OCI-LY3 (cell line): ENCODE results near the gene NDUFS6.

Experiments
- H2AFZ ChIP-seq: fragments of 200-600, 300-600 bp; shearing (Covaris generic); 2 replicates; pipeline ENCODE4 v1.6.0; 2014; ENCODE audit warnings: antibody characterized with exemption, low read depth, low read length
- H3K27ac ChIP-seq: fragments of 200-600, 300-600 bp; sonication (generic); 2 replicates; pipeline ENCODE4 v1.5.1; 2014; ENCODE audit warnings: mild to moderate bottlenecking, low read length, moderate library complexity, mixed read lengths
- H3K27me3 ChIP-seq: fragments of 200-600, 300-600 bp; sonication (generic); 2 replicates; pipeline ENCODE4 v1.6.1; 2014; ENCODE audit warnings: low read depth, low read length, mixed read lengths
- H3K36me3 ChIP-seq: fragments of 200-600, 300-600 bp; sonication (generic); replicated peaks from 2 replicates; pipeline ENCODE3; 2014; ENCODE audit warnings: low read depth, low read length, mixed read lengths
- H3K4me1 ChIP-seq: fragments of 300-600, 200-600 bp; sonication (generic); 2 replicates; pipeline ENCODE4 v1.6.1; 2014; ENCODE audit warnings: low read length, mixed read lengths
- H3K4me2 ChIP-seq: fragments of 200-600, 300-600 bp; sonication (generic); 2 replicates; pipeline ENCODE4 v1.6.1; 2014; ENCODE audit warnings: low read length, mixed read lengths
- H3K4me3 ChIP-seq: fragments of 300-600, 200-600 bp; sonication (generic); 2 replicates; pipeline ENCODE4 v1.5.1; 2014; ENCODE audit warnings: antibody characterized with exemption, mild to moderate bottlenecking, low read length, moderate library complexity
- H3K79me2 ChIP-seq: fragments of 300-600, 200-600 bp; shearing (Covaris generic); 2 replicates; pipeline ENCODE4 v1.6.1; 2014; ENCODE audit warnings: mild to moderate bottlenecking, low read length, mixed read lengths
- H3K9ac ChIP-seq: fragments of 300-600, 200-600 bp; shearing (Covaris generic); 2 replicates; pipeline ENCODE4 v1.6.0; 2014; ENCODE audit warnings: mild to moderate bottlenecking, low read length, moderate library complexity
- H3K9me3 ChIP-seq: fragments of 200-600, 300-600 bp; shearing (Covaris generic); 2 replicates; pipeline ENCODE4 v1.6.1; 2014; ENCODE audit warnings: low read length, mixed read lengths; ENCODE audit not compliant: insufficient read depth
- H4K20me1 ChIP-seq: fragments of 200-600, 300-600 bp; sonication (generic); 2 replicates; pipeline ENCODE4 v1.6.1; 2016; ENCODE audit warnings: low read length, mixed read lengths; ENCODE audit not compliant: insufficient read depth
- EZH2phosphoT487 ChIP-seq: fragments of 200-600 bp; shearing (Covaris generic); IDR thresholded peaks from 2 replicates; pipeline ENCODE4 v1.6.1; 2018; ENCODE audit warnings: antibody characterized with exemption, mixed run types, low read depth
- TF ChIP-seq, protein P1 (sequence below): fragments of 200-600, 300-600 bp; sonication (generic); IDR thresholded peaks from 2 replicates; pipeline ENCODE4 v1.5.1; 2014; ENCODE audit warnings: antibody characterized with exemption, low read length, low read depth

The NDUFS6 gene

DNA sequence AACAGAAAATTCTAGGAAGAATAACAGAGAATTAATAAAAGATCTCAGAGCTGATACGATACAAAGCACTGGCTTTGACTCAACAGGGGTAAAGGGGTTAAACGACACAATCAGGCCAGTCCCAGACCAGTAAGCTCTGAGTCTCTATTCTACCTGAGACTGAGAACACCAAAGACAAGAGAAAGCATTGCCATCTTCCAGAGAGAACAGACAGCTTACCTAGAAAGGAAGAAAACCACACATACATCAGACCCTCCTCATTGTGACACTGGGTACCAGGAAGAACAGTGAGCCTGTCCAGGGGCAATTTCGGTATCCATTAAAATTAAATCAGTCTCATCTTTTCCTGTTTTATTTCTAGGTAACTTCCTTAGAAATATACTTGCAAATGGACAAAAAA lies 42.6 kb upstream of the NDUFS6 start:
- TF ChIP-seq, protein P1, sequence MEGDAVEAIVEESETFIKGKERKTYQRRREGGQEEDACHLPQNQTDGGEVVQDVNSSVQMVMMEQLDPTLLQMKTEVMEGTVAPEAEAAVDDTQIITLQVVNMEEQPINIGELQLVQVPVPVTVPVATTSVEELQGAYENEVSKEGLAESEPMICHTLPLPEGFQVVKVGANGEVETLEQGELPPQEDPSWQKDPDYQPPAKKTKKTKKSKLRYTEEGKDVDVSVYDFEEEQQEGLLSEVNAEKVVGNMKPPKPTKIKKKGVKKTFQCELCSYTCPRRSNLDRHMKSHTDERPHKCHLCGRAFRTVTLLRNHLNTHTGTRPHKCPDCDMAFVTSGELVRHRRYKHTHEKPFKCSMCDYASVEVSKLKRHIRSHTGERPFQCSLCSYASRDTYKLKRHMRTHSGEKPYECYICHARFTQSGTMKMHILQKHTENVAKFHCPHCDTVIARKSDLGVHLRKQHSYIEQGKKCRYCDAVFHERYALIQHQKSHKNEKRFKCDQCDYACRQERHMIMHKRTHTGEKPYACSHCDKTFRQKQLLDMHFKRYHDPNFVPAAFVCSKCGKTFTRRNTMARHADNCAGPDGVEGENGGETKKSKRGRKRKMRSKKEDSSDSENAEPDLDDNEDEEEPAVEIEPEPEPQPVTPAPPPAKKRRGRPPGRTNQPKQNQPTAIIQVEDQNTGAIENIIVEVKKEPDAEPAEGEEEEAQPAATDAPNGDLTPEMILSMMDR = no peak
- TF ChIP-seq EZH2phosphoT487 = no peak
- Histone ChIP-seq H3K79me2 (no peaks in the 10 kb centered on the region), H2AFZ (no peak overlapping the region), H3K36me3 (no peaks in the 10 kb centered on the region), H3K9ac (no peak overlapping the region), H3K27me3 (no peaks in the 10 kb centered on the region), H3K4me2 (no peak overlapping the region), H3K4me3 (no peak overlapping the region), H3K9me3 (no peaks in the 10 kb centered on the region), H3K27ac (no peak overlapping the region), H3K4me1 (no peaks in the 10 kb centered on the region), H4K20me1 (no peaks in the 10 kb centered on the region)

DNA sequence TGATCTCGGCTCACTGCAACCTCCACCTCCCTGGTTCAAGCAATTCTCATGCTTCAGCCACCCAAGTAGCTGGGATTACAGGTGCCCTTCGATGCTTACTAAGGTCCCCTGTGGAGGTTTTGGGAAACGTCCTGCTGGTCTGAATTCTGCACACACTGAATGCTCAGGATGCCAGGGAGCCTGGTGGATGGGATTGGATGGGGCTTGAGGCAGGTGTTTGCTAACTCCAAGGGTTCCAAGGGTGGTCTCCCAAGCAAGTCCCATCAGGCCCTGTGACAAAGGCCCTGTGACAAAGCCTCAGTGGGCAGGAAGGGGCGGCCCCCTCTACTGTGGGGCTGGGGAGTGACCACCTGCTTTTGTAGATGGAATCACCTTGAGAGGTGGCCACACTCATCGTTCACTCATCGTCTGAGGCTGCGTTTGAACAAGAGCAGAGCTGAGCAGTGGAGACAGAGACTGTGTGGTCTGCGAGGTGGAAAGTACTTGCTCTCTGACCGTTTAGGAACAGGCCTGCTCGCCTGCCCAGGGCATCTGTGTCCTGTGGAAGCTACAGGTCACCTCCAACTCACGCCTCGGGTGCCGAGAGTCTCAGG lies 41.7 kb upstream of the NDUFS6 start:
- no peaks in the 10 kb centered on the region for H3K4me1 ChIP-seq
- H3K36me3 ChIP-seq = no peaks in the 10 kb centered on the region
- TF ChIP-seq, protein P1 = no peak
- no peak for TF ChIP-seq EZH2phosphoT487
- H4K20me1 ChIP-seq = no peaks in the 10 kb centered on the region
- H3K27ac ChIP-seq = no peak overlapping the region
- H3K4me3 ChIP-seq = no peak overlapping the region
- H3K9ac ChIP-seq = no peak overlapping the region
- H3K27me3 ChIP-seq = no peaks in the 10 kb centered on the region
- H3K4me2 ChIP-seq = no peak overlapping the region
- no peak overlapping the region for H2AFZ ChIP-seq
- no peaks in the 10 kb centered on the region for H3K79me2 ChIP-seq
- H3K9me3 ChIP-seq = no peaks in the 10 kb centered on the region

GRCh38 chr5:1760231-1760630 lies 41.0 kb upstream of the NDUFS6 start:
- no peak overlapping the region for H3K4me3 ChIP-seq
- TF ChIP-seq EZH2phosphoT487 = no peak
- TF ChIP-seq, protein P1 = no peak
- H3K4me2 ChIP-seq = no peak overlapping the region
- no peaks in the 10 kb centered on the region for H3K79me2 ChIP-seq
- H3K9ac ChIP-seq = no peak overlapping the region
- H3K36me3 ChIP-seq = no peaks in the 10 kb centered on the region
- H3K27ac ChIP-seq = no peak overlapping the region
- no peaks in the 10 kb centered on the region for H3K9me3 ChIP-seq
- H3K27me3 ChIP-seq = no peaks in the 10 kb centered on the region
- H4K20me1 ChIP-seq = no peaks in the 10 kb centered on the region
- no peaks in the 10 kb centered on the region for H3K4me1 ChIP-seq
- no peak overlapping the region for H2AFZ ChIP-seq

- Histone ChIP-seq H3K79me2 (no peaks in the 10 kb centered on the region), H2AFZ (no peak overlapping the region), H4K20me1 (no peaks in the 10 kb centered on the region), H3K4me2 (no peak overlapping the region), H3K9me3 (no peaks in the 10 kb centered on the region), H3K4me3 (no peak overlapping the region), H3K27me3 (no peaks in the 10 kb centered on the region), H3K27ac (no peak overlapping the region), H3K36me3 (no peaks in the 10 kb centered on the region), H3K4me1 (no peaks in the 10 kb centered on the region), H3K9ac (no peak overlapping the region)
- TF ChIP-seq, protein P1 = no peak
- TF ChIP-seq EZH2phosphoT487 = no peak
Observed at GRCh38 chr5:1760656-1761452, 40.4 kb upstream of the NDUFS6 start.
